HL-60/S4 treated with phorbol 12-myristate 13-acetate at 8.2 ng/mL for 4 days and 3 days (cell line): Measurements from ENCODE around the gene TRUB1.

Experiments used
- in situ Hi-C: fragments of 300-500 bp; cut with MboI; formaldehyde crosslinking; loops from 2 replicates; pipeline ENCODE4 v1.15.0; 2022; ENCODE audit warnings: low sequenced_read_pairs

TRUB1 gene

DNA sequence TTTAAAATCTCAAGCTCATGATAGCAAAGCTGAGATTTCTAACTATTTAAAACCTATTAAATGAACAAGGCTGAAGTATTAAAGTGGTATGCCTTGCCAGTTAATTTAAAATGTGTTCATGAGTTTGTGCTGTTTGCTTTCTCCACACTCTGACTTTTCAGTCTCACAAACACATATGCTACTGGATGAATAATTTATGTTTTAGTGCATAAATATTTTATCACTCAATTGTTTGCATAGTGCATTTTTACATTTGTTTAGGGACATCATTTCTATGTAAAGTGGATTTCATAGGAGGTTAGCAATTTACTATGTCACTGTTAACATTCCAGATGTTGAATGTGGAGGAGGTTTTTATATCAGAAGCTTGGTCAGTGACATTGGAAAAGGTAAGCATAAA, 36.0 kb downstream of the TRUB1 start:
- in situ Hi-C loops = no loop called here

DNA sequence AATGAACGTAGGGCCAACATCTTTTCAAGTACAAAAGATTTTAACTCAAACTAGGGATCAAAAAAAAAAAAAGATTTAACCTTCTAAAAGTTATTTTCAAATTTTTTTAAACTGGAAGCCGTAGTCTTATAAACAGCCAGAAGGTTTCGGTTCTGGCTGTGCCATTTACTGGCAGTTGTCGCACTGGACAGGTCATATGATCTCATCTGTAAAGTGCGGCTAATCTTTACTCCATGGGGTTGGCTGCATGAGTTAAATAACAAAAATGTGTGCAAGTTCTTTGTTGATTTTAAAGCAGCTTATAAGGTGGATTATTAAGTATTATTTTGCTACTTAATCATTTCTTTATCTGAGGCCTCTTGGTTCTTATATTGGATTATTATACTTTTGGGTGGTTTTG, 36.6 kb downstream of the TRUB1 start:
- in situ Hi-C loops = no loop called here

DNA sequence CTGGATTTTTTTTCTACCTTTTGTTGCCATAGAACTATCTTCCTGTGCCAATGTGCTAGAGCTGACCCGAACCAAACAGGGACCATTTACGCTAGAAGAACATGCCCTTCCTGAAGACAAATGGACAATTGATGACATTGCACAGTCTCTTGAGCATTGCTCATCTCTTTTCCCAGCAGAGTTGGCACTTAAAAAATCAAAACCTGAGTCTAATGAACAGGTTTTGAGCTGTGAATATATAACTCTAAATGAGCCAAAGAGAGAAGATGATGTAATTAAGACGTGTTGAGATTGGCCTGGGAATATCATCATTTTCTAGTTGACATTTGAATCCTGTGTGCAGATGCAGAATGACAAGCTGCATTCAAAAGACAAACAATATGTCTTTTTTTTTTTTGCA, 37.1 kb downstream of the TRUB1 start:
- in situ Hi-C loops = no loop called here

DNA sequence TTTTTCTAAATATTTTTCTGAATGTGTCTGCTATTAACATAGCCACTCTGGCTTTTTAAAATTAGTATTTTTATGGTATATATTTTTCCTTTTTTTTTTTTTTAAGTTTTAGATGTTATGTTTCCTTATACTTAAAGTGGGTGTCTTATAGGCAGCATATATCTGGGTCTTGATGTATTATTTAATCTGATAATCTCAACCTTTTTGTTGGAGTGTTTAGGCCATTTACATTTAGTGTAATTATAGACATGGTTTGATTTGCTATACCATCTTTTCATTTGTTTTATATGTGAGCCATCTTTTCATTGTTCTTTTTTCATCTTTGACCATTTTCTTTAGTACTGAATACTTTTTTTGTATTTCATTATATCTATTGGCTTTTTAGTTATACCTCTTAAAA, 45.0 kb downstream of the TRUB1 start:
- in situ Hi-C loops = no loop called here

DNA sequence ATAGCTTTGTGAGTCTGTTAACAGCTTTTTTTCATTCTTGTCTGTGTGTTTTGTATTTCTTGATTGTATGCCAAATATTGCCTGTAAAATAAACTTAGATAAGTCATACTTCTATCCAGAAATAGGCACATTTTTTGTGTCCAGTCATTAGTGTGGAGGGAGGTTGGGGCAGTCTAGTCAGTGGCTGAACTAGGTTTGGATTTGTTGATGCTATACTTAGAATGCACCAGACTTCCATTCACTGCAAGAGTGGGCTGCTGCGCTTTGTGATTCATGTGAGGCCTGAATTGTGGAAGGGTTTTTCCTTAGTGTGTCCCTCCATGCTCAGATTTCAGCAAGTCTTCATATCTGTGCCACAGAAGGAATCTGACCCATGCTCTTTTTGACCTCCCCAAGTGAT, 50.0 kb downstream of the TRUB1 start:
- in situ Hi-C loops = no loop called here

DNA sequence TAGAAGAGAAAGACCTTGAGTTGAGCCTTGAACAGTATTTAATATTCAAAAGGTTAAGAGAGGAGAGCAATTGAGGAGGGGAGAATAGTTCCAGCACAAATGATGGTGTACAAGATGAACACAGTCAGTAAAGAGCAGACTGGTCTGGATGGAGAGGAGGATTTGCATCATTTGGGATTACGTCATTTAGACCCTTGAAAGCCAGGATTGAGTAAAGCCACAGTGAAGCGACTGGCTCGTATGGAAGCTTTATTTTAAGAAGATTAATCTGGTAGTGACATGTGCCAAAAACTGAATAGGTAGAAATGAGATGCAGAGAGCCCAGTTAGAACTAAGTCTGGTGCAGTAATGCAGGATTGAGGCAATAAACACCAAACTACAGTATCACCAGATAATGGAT, 52.6 kb downstream of the TRUB1 start:
- in situ Hi-C loops = no loop called here

DNA sequence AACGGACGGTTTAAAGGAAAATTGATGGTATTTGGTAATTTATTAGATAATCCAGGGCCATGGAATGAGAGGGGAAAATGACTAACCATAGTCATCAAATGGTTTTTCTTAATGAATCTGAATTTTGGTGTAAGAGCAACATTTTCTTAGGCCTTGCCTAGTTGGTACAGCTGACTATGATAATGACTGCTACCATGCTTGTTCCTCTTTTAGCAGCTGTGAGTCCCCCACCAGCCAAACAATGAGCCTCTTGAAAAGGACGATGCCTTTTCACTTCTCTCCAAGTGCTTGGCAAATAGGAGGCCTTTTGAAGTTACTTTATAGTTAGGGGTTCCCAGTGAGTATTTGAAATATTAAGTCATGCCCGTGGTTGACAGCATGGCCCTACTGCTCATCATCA, 53.0 kb downstream of the TRUB1 start:
- in situ Hi-C loops = no loop called here

DNA sequence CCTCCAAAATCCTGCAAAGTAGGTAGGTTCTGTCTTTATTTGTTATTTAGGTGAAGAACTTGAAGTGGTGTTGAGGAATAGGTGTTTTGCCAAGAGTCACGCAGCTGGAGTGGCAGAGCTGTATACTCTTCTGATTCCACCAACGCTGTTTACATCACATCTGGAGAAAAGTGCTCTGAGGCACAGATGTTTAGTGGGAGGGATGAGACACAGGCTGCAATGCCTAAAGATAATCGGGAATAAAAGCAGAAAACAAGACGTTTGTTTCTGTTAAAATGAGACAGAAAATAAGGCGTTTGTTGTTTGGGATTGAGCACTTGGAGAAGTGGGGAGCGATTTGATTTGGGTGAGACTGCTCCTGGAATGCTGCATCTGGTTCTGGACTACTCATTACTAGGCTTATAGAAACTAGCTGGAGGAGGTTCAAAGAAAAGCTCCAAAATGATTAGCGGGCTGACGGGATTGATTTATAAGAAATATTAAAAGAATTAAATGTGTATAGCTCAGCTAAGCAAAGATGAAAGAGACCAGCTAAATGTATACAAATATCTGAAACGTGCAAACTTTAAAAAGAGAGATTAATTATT, 54.3 kb downstream of the TRUB1 start:
- in situ Hi-C loops = no loop called here

DNA sequence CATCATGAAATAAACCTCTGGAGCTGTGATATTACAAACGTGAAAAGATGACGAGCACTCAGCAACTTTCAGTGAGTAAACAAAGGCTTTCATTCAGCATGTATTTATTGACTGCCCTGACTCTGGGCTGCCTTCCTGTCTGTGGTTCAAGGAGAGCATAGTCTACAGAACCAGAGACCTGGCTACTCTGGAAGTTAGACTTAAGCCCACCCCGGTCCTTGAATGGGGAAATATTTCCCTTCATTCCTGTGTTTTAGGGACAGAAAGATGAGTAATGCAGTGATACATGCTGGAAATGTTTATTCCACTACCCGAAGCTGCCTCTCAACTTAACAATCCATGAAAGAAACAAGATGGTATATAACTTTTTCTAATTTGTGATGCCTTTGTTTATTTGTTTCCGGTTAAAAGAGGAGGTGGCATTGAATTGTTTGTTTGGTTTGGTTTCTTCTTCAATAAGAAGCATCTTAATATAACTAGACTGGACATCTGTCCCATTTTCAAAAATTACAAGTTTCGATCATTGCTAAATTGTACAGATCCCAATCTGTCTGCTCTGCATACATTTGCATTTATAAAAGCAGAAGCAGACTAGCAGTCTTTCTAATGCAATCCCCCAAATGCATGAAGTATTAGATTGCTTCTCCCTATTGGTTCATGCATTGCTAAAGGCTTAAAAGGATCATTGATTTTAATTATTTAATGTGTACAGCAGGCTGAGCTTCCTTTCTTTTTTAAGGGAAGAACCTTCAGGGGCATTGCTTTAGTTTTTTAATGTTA, 57.7 kb downstream of the TRUB1 start:
- in situ Hi-C loops = no loop called here

DNA sequence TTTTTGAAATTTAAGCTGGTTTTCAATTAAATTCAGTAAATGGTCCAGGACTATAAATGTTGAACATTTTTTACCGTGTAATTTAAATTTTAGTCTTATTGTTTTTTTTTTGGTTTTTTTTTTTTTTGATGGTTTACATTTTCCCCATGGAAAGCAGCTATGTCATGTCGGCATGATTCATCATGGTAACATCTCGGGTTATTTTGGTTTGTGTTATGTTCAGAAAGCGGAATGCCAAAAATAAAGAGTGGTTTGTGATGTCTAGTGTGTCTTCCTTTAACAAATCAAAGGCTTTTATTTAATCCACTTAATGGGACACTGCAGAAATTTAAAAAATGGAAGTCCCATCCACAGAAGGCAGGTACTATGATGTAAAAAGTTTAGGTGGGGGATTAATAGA, 58.5 kb downstream of the TRUB1 start:
- in situ Hi-C loops = no loop called here

DNA sequence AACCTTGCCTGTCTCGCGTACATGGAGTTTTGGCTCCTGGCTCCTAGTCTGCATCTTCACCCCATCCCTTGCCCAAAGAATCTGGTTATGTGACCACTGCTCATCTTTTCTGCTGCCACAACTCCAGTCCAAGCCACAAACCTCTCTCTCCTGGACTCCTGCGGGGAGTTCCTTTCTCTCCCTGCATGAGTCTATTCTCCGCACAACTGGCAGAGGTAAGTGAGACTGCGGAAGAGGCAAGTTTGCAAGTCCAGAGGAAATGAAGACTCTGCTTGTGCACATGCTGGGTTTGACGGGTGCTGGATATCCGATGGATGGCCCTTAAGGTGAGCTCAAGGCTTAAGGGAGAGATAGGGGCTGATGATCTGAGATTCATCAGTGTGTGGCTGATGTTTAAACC, 61.0 kb downstream of the TRUB1 start:
- in situ Hi-C loops = no loop called here

DNA sequence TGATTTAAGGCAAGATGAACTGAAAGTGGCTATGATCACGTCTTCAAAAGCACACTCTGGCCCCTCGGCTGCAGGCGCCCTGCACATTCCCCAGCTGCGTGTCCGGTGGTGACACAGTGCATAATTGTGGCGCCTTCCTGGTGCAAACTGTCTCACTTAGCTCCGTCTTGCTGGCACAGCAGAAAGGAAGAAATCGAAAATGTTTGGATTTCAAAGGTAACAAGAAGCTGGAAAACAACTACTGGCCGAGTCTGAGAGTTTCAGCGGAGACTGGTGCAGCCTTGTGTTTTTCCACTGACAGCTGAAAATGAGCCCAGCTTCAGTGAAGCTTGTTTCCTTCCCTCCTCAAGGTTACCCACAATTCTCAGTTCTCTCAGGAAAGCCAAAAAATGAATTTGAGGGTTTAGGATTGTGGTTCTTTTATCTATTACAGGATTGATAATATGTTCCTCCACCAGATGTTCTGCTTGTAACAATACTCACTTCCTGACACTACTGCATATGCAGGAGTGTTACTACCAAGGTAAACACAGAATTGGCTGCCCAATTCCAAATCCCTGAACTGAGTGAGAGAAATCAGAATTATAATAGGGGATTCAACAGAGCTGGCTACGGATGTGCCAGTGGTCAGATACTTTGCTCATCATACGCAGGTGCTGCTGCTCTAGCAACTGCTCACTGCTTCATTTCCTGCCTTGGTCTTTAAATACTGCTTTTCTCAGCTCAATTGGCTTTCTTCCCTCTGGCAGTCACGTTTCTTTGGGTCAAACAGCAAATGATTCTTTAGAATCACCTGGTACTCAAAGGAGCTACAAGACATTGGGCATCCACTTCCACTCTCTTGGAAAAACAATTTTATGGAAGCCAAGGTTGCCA, 63.7 kb downstream of the TRUB1 start:
- in situ Hi-C loops = no loop called here

DNA sequence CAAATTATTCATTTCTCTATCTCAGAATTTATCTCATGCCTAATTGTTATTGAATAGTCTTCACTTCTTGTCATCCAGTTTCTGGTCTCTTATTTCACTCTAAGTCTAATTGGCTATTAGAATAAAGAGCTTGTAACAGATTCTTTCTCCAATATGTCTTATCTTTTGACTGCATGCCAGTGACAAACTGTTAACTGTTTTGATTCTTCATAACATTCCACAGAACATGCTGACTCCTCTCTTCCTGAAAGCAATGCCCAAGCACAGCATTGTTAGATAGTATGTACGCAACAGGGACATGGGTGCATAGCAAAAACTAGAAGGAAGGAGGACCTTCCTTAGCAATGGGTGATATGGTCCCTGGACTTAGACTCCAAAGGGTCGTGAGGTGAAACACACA, 65.4 kb downstream of the TRUB1 start:
- in situ Hi-C loops = no loop called here

DNA sequence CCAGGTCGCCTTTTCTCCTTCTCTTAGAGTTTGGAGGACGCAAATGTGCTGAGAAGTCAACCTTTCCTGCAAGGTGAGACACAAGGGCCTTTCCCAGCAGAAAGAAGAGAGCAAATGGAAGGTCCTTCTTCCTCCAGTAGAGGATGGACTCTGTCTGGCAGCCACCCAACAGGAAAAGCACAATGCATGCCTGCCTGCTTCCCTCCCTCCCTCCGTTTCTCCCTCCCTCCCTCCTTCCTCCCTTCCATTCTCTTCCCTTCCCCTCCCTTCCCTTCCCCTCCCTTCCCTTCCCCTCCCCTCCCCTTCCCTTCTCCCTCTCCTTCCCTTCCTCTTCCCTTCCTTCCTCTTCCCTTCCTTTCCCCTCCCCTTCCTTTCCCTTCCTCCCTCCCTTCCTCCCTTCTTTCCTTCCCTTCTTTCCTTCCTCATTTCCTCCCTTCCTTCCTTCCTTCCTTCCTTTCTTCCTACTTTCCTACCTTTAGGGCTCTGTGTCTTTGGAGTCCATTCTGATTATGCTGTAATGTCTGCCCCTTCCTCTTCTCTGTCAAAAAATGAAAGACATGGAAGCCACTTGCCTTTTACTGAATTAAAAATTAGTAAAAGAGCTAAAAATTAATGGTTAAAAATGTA, 66.4 kb downstream of the TRUB1 start:
- in situ Hi-C loops = no loop called here

DNA sequence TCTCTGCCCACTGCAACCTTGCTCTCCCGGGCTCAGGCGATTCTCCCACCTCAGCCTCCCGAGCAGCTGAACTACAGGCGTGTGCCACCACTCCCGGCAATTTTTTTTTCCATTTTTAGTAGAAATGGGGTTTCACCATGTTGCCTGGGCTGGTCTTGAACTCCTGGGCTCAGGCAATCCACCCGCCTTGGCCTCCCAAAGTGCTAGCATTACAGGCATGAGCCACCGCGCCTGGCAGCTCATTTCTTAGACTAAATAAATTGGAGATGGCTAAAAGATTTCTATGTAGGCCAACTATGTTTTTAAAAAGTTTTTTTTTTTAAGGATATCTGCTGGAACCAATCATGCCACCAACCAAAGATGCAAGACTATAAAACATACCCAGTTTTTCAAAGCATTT, 67.8 kb downstream of the TRUB1 start:
- in situ Hi-C loops = no loop called here

DNA sequence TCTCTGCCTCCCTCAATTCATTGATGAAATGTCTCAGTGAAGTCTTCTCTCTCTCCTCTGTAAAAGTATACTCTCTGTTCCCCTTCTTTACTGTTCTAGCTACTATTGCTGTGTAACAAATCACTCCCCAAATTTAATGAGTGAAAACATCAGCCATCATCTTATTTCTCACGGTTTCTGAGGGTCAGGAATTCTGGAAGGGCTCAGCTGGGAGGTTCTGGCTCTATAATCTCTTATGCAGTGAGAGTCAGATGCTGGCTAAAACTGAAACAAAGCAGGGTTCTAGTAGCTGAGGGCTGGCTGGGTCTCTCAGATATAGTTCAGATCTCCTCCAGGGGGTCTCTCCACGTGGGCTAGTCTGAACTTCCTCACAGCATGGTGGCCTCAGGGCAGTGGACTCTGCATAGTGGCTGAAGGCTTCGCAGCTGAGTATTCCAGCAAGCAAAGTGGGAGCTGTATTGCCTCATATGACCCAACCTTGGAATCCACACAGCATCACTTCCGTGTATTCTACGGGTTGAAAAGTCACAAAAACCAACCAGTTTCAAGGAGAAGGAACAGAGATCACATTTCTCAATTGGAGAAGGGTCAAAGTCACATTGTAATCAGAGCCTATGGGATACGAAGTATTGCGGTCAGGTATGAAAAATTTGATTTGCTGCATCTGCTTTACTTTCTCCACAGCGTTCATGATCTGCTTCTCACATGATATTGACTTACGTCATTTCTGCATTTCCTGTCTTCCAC, 80.4 kb downstream of the TRUB1 start:
- in situ Hi-C loops = no loop called here

DNA sequence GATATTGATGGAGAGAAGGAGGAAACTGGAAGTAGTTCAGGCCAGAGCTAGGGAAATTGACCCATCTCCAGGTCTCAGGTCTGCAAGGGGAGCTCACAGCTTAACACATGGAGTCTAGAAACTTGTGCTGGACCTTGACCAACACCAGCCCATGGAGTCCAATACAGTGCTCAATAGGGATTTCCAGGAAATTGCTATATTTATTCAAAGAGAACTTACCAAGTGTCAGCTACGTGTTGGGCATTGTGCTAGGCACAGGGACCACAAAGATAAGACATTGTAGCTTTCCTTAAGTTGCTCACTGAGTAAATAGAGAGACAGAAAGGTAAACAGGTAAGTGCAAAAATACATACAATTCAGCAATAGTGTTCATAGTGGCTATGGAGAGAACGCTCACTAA, 82.5 kb downstream of the TRUB1 start:
- in situ Hi-C loops = no loop called here

DNA sequence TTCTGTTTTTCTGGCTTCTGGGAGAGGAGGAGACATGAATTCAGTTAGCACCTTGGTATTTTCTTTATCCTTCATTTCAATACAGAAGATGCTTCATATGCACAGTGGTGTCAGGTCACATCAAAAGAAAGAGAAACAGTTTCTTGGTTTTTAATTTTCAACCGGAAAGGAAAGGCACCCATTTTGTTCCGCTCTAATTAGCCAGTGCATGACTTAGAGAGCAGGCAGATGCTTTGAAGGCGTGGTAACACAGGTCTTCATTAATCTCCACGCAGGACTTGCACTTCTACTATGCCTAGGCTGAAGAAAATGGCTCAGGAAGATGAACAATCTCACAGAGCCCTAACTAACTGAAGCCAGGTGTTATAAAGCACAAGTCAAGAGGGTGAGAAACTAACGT, 84.7 kb downstream of the TRUB1 start:
- in situ Hi-C loops = no loop called here

DNA sequence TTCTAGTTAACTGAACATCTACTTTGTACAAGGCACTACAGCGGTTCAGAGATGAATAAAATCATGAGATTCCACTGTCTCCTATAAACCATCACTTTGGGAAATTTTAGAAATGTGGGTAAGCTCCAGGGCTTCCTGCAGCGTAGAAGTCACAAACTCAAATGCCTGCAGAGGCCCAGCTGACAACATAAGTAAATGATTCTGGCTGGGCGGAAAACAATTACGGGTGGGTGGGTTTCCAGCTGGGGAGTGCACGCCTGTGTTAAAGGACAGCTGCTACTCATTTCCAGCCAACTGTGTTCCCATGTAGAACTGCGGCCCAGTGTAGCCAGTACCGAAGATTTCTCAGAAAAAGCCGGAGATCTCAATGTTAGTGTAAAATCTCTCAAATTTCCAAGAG, 85.7 kb downstream of the TRUB1 start:
- in situ Hi-C loops = no loop called here

DNA sequence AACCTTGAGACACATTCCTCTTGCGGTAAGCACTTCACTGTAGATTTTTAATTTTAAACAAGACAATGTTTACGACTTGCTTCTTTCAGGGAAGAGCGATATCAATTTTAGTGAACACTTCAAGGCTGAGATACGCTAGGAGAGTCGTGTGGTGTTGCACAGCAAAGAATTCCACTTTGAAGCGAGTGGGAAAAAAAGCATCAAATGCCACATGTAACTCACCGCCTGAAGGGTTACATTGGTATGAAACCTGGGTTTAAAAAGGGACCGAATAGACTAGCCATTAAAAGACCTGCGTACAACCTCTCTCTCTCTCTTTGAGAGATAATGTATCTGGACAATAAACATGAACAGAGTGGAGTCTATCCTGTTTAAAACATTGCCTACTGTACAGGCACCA, 86.4 kb downstream of the TRUB1 start:
- in situ Hi-C loops = no loop called here
